Left lung (tissue), 10 donors: ENCODE data around the gene ANKRD60. TPM values are rescaled to one million over a fixed set of nuclear protein-coding genes. Genes with fewer than 3 reads are reported as not detected.

Experiments
- ATAC-seq: fragments of 200-7000 bp; cut with Tn5 transposase; one replicate; pipeline ENCODE4 v1.9.1; 2020; ENCODE audit warnings: moderate library complexity
- DNase-seq, 4 donors: peaks; one replicate each; pipeline ENCODE4 v3.0.0-alpha.2; 2013 to 2020
- H3K27ac ChIP-seq, 2 donors: fragments of 200-600 bp; sonication (generic) in 1 of 2; one replicate each; pipeline versions ENCODE4 v1.5.0 to v1.8.0; 2020 to 2021
- H3K27me3 ChIP-seq, 2 donors: fragments of 200-600 bp; sonication (generic) in 1 of 2; one replicate each; pipeline versions ENCODE4 v1.5.0 to v1.8.0; 2020 to 2021
- H3K36me3 ChIP-seq, 2 donors: fragments of 200-600 bp; sonication (generic) in 1 of 2; one replicate each; pipeline versions ENCODE4 v1.5.0 to v1.8.0; 2020 to 2021
- H3K4me1 ChIP-seq, 2 donors: fragments of 200-600 bp; one replicate each; pipeline ENCODE4 v1.8.0; 2021
- H3K4me3 ChIP-seq, 2 donors: fragments of 200-600 bp; sonication (generic) in 1 of 2; one replicate each; pipeline versions ENCODE4 v1.5.0 to v1.8.0; 2020 to 2021; ENCODE audit warnings: mild to moderate bottlenecking in 1 of 2
- H3K9me3 ChIP-seq, 2 donors: fragments of 200-600 bp; sonication (generic) in 1 of 2; one replicate each; pipeline versions ENCODE4 v1.5.0 to v1.8.0; 2020 to 2021
- intact Hi-C, 2 donors: fragments of 100-400 bp; cut with DNase I; formaldehyde crosslinking; loops; one replicate each; pipeline versions ENCODE4 v1.11.2 to v1.14.2; 2022
- polyA plus RNA-seq, 6 donors: library from polyadenylated mRNA; unstranded; fragments of 120-200 nt; gene quantifications; one replicate each; pipeline ENCODE4 v1.2.1, GENCODE V29; 2013; ENCODE audit not compliant: insufficient read length in 6 of 6
- total RNA-seq, 2 donors: library from RNA; stranded (reverse); fragmentation: NEBNext Ultra II Directional; extraction: Animal tissue kit (Norgen Biotek cat#: 25700); gene quantifications; one replicate each; pipeline ENCODE4 v1.2.1, GENCODE V29; 2021
- TF ChIP-seq, protein P1 (sequence below), 2 donors: fragments of 200-600 bp; sonication (generic) in 1 of 2; IDR thresholded peaks; one replicate each; pipeline versions ENCODE4 v1.5.0 to v1.8.0; 2021; ENCODE audit warnings: antibody characterized with exemption in 2 of 2
- donor health status: DM: no; HTN: yes; CAD: no.
- donor health status: DM: no; HTN: no; CAD: no.

Gene ANKRD60
- total and polyA plus RNA-seq, 8 donors = not detected

DNA sequence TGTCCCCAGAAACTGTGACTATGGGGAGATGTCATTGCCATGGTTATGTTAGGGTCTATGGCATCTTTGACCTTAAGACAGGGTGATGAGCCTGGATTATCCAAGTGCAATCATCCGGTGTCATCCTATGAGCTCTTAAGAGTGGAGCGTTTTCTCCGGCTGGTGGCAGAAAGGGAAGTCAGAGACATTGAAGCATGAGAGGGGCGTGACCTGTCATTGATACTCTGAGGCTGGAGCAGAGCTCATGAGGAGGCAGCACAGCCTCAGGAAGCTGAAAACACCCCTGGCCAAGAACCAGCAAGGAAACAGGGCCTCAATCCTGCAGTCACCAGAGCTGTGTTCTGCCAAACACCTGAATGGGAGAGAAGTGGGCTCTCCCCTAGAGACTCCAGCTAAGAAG, 59.6 kb downstream of the ANKRD60 start:
- Histone ChIP-seq H3K4me3 (no peak overlapping the region), H3K27ac (no peak overlapping the region), H3K4me1 (no peaks in the 10 kb centered on the region), H3K27me3 (no peaks in the 10 kb centered on the region), H3K36me3 (no peaks in the 10 kb centered on the region), H3K9me3 (no peaks in the 10 kb centered on the region)
- intact Hi-C loops = no loop called here
- DNase-seq = no peak
- no peak for ATAC-seq
- TF ChIP-seq, protein P1, sequence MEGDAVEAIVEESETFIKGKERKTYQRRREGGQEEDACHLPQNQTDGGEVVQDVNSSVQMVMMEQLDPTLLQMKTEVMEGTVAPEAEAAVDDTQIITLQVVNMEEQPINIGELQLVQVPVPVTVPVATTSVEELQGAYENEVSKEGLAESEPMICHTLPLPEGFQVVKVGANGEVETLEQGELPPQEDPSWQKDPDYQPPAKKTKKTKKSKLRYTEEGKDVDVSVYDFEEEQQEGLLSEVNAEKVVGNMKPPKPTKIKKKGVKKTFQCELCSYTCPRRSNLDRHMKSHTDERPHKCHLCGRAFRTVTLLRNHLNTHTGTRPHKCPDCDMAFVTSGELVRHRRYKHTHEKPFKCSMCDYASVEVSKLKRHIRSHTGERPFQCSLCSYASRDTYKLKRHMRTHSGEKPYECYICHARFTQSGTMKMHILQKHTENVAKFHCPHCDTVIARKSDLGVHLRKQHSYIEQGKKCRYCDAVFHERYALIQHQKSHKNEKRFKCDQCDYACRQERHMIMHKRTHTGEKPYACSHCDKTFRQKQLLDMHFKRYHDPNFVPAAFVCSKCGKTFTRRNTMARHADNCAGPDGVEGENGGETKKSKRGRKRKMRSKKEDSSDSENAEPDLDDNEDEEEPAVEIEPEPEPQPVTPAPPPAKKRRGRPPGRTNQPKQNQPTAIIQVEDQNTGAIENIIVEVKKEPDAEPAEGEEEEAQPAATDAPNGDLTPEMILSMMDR (IDR thresholded peaks at IDR 0.05) = no peak

DNA sequence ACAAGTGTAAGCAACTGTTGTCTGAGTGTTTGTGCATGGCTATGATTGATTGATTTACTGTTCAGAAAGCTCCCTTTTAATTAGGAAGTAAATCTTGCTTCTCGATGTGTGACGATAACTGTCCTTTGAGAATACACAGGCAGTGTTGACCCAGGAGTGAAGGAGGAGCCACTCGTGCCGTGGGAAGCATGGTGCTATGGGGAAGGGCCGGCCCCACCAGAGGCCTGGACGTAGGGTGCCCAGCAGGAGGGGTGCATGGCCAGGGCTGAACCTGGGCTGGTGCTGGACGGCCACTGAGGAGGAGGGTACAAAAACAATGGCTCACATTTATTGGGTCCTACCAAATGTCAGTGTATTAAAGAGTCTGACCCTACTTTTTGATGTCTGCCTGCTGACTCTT, 60.7 kb downstream of the ANKRD60 start:
- Histone ChIP-seq H3K9me3 (no peaks in the 10 kb centered on the region), H3K27me3 (no peaks in the 10 kb centered on the region), H3K4me1 (no peaks in the 10 kb centered on the region), H3K4me3 (no peak overlapping the region), H3K36me3 (no peaks in the 10 kb centered on the region), H3K27ac (no peak overlapping the region)
- TF ChIP-seq, protein P1 (IDR thresholded peaks at IDR 0.05) = no peak
- intact Hi-C loops = no loop called here
- ATAC-seq = no peak
- no peak for DNase-seq

Other genes starting within 250 kb of the ANKRD60 start
- 10 to 100 TPM; 20.4 to 26.2 TPM for gene RAB22A, start 81.1 kb upstream of the ANKRD60 start, total RNA-seq
- 10 to 100 TPM; 17.3 to 19.6 (median 19.0) TPM for gene RAB22A, start 81.1 kb upstream of the ANKRD60 start, polyA plus RNA-seq
- gene VAPB, start 160.6 kb upstream of the ANKRD60 start, total RNA-seq = 10 to 100 TPM; 49.7 to 52.9 TPM
- gene VAPB, start 160.6 kb upstream of the ANKRD60 start, polyA plus RNA-seq = 10 to 100 TPM; 36.3 to 48.8 (median 42.3) TPM